ENCODE data around the gene PRKD1.
"Not testable (repeated sequence)": the region's sequence is repeated elsewhere in the genome, so short reads cannot be mapped to it uniquely, and the experiment has no call there.

PRKD1 gene

DNA sequence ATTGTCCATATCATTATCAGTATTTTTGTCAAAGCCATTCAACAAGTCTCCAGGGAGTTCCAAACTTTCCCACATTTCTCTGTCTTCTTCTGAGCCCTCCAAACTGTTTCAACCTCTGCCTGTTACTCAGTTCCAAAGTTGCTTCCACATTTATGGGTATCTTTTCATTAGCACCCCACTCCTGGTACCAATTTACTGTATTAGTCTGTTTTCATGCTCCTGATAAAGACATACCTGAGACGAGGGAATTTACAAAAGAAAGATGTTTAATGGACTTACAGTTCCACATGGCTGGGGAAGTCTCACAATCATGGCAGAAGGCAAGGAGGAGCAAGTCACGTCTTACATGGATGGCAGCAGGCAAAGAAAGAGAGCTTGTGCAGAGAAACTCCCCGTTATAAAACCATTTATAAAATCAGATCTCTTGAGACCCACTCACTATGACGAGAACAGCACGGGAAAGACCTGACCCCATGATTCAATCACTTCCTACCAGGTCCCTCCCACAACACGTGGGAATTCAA lies 87.2 kb downstream of the PRKD1 start:
- not testable (repeated sequence) for H3K9me3 ChIP-seq (ENCODE audit: control insufficient read depth, insufficient read depth, low read length); H3K36me3 ChIP-seq (ENCODE audit: control insufficient read depth, insufficient read depth, low read length); DNase-seq (ENCODE audit: low read depth, low spot score); H3K27ac ChIP-seq (ENCODE audit: low read length); H3K4me1 ChIP-seq (ENCODE audit: control insufficient read depth, insufficient read depth, low read length); H3K27me3 ChIP-seq (ENCODE audit: control insufficient read depth, insufficient read depth, low read length); H3K4me3 ChIP-seq (ENCODE audit: low read length)
- WGBS (ENCODE audit: insufficient coverage, insufficient read length): no CpG with 5 or more reads among the region's 6 CpGs

DNA sequence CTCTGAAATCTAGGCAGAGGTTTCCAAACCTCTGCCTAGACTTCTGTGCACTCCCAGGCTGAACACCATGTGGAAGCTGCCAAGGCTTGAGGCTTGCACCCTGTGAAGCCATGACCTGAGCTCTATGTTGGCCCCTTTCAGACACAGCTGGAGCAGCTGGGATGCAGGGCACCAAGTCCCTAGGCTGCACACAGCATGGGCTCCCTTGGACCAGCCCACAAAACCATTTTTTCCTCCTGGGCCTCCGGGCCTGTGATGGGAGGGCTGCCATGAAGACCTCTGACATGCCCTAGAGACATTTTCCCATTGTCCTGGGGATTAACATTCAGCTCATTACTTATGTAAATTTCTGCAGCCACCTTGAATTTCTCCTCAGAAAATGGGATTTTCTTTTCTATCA lies 88.0 kb downstream of the PRKD1 start:
- DNase-seq (ENCODE audit: low read depth, low spot score); H3K4me3 ChIP-seq (ENCODE audit: low read length); H3K4me1 ChIP-seq (ENCODE audit: control insufficient read depth, insufficient read depth, low read length); H3K36me3 ChIP-seq (ENCODE audit: control insufficient read depth, insufficient read depth, low read length); H3K27me3 ChIP-seq (ENCODE audit: control insufficient read depth, insufficient read depth, low read length); H3K27ac ChIP-seq (ENCODE audit: low read length); H3K9me3 ChIP-seq (ENCODE audit: control insufficient read depth, insufficient read depth, low read length): not testable (repeated sequence)
- WGBS (ENCODE audit: insufficient coverage, insufficient read length): no CpG with 5 or more reads among the region's 1 CpG

DNA sequence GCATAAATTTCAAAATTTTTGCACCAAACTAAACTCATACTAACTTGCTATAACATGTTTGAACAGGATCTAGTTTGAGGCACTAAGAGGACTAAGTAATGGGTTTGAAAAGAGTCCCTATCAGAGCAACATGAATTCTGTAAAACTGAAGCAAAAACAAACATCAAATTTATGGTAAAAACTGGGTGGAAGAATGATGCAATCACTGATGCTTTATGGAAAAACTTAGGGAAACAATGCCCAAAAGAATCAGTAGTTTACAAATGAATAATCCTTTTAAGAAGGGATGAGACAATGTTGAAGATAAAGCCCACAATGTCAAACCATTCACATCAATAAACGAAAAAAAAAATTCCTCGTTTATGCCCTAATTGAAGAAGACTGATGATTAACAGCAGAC lies 88.9 kb downstream of the PRKD1 start:
- no CpG with 5 or more reads among the region's 2 CpGs for WGBS (ENCODE audit: insufficient coverage, insufficient read length)
- no peak overlapping the region for H3K27ac ChIP-seq (ENCODE audit: low read length)
- H3K27me3 ChIP-seq (ENCODE audit: control insufficient read depth, insufficient read depth, low read length): no peaks in the 10 kb centered on the region
- H3K36me3 ChIP-seq (ENCODE audit: control insufficient read depth, insufficient read depth, low read length): no peaks in the 10 kb centered on the region
- no peak for DNase-seq (ENCODE audit: low read depth, low spot score)
- H3K4me3 ChIP-seq (ENCODE audit: low read length): no peak overlapping the region
- no peaks in the 10 kb centered on the region for H3K4me1 ChIP-seq (ENCODE audit: control insufficient read depth, insufficient read depth, low read length)
- H3K9me3 ChIP-seq (ENCODE audit: control insufficient read depth, insufficient read depth, low read length): peaks cover 2% of the 10 kb centered on the region; the same call in 1 of the 2 replicates

- H3K4me3 ChIP-seq (ENCODE audit: low read length): no peak overlapping the region
- no peaks in the 10 kb centered on the region for H3K4me1 ChIP-seq (ENCODE audit: control insufficient read depth, insufficient read depth, low read length)
- peaks cover 2% of the 10 kb centered on the region; the same call in 1 of the 2 replicates for H3K9me3 ChIP-seq (ENCODE audit: control insufficient read depth, insufficient read depth, low read length)
- H3K27me3 ChIP-seq (ENCODE audit: control insufficient read depth, insufficient read depth, low read length): no peaks in the 10 kb centered on the region
- no peaks in the 10 kb centered on the region for H3K36me3 ChIP-seq (ENCODE audit: control insufficient read depth, insufficient read depth, low read length)
- DNase-seq (ENCODE audit: low read depth, low spot score): no peak
- WGBS (ENCODE audit: insufficient coverage, insufficient read length): no CpG with 5 or more reads among the region's 2 CpGs
- no peak overlapping the region for H3K27ac ChIP-seq (ENCODE audit: low read length)
Measured at GRCh38 chr14:29836395-29836794, 91.3 kb downstream of the PRKD1 start.

- Histone ChIP-seq H3K27me3 (ENCODE audit: control insufficient read depth, insufficient read depth, low read length) (no peaks in the 10 kb centered on the region), H3K4me3 (ENCODE audit: low read length) (no peak overlapping the region), H3K4me1 (ENCODE audit: control insufficient read depth, insufficient read depth, low read length) (no peaks in the 10 kb centered on the region), H3K27ac (ENCODE audit: low read length) (no peak overlapping the region), H3K36me3 (ENCODE audit: control insufficient read depth, insufficient read depth, low read length) (no peaks in the 10 kb centered on the region), H3K9me3 (ENCODE audit: control insufficient read depth, insufficient read depth, low read length) (no peaks in the 10 kb centered on the region)
- no peak for DNase-seq (ENCODE audit: low read depth, low spot score)
- WGBS (ENCODE audit: insufficient coverage, insufficient read length): no CpG with 5 or more reads among the region's 3 CpGs
Measured at GRCh38 chr14:29832042-29832441, 95.6 kb downstream of the PRKD1 start.

- H3K27me3 ChIP-seq (ENCODE audit: control insufficient read depth, insufficient read depth, low read length): no peaks in the 10 kb centered on the region
- no CpG with 5 or more reads among the region's 2 CpGs for WGBS (ENCODE audit: insufficient coverage, insufficient read length)
Measured at GRCh38 chr14:29829851-29830250, 97.8 kb downstream of the PRKD1 start.

DNA sequence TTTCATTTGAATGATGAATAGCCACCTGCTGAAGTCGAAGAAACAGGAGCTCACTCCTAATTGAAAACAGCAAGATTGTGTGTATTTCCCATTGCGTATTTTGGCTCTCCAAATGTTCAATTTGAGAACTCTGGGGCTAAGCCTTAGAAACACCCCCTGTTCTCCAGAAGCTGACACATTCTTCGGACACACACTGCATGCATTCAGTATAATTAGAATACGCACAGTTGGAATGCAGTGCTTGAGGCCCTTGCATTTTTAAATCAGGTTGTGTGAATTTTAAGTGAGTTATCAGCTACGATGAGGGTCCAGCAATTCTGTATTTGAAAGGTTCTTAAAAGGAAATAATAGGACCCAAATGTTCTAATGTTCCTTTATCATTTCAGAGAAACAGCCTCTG lies 103.8 kb downstream of the PRKD1 start:
- Histone ChIP-seq H3K36me3 (ENCODE audit: control insufficient read depth, insufficient read depth, low read length) (no peaks in the 10 kb centered on the region), H3K27me3 (ENCODE audit: control insufficient read depth, insufficient read depth, low read length) (no peaks in the 10 kb centered on the region)

More at GRCh38 chr14:29829851-29830250, 97.8 kb downstream of the PRKD1 start:
- DNase-seq (ENCODE audit: low read depth, low spot score): no peak
- Histone ChIP-seq H3K4me3 (ENCODE audit: low read length) (no peak overlapping the region), H3K9me3 (ENCODE audit: control insufficient read depth, insufficient read depth, low read length) (no peaks in the 10 kb centered on the region), H3K4me1 (ENCODE audit: control insufficient read depth, insufficient read depth, low read length) (no peaks in the 10 kb centered on the region), H3K36me3 (ENCODE audit: control insufficient read depth, insufficient read depth, low read length) (no peaks in the 10 kb centered on the region), H3K27ac (ENCODE audit: low read length) (no peak overlapping the region)

GRCh38 chr14:29822430-29822709 lies 105.3 kb downstream of the PRKD1 start:
- H3K4me3 ChIP-seq (ENCODE audit: low read length): no peak overlapping the region
- H3K4me1 ChIP-seq (ENCODE audit: control insufficient read depth, insufficient read depth, low read length): no peaks in the 10 kb centered on the region; the same call in 1 of the 2 replicates
- no peaks in the 10 kb centered on the region for H3K36me3 ChIP-seq (ENCODE audit: control insufficient read depth, insufficient read depth, low read length)
- DNase-seq (ENCODE audit: low read depth, low spot score): no peak
- H3K27me3 ChIP-seq (ENCODE audit: control insufficient read depth, insufficient read depth, low read length): no peaks in the 10 kb centered on the region
- H3K27ac ChIP-seq (ENCODE audit: low read length): no peak overlapping the region
- H3K9me3 ChIP-seq (ENCODE audit: control insufficient read depth, insufficient read depth, low read length): no peaks in the 10 kb centered on the region

More for the DNA sequence above, 103.8 kb downstream of the PRKD1 start:
- H3K27ac ChIP-seq (ENCODE audit: low read length): no peak overlapping the region
- no peak for DNase-seq (ENCODE audit: low read depth, low spot score)
- H3K4me1 ChIP-seq (ENCODE audit: control insufficient read depth, insufficient read depth, low read length): no peaks in the 10 kb centered on the region; the same call in 1 of the 2 replicates
- WGBS (ENCODE audit: insufficient coverage, insufficient read length): no CpG with 5 or more reads among the region's 5 CpGs
- H3K9me3 ChIP-seq (ENCODE audit: control insufficient read depth, insufficient read depth, low read length): no peaks in the 10 kb centered on the region
- no peak overlapping the region for H3K4me3 ChIP-seq (ENCODE audit: low read length)

- DNase-seq (ENCODE audit: low read depth, low spot score): no peak
- Histone ChIP-seq H3K27ac (ENCODE audit: low read length) (no peak overlapping the region), H3K9me3 (ENCODE audit: control insufficient read depth, insufficient read depth, low read length) (no peaks in the 10 kb centered on the region), H3K27me3 (ENCODE audit: control insufficient read depth, insufficient read depth, low read length) (no peaks in the 10 kb centered on the region), H3K4me3 (ENCODE audit: low read length) (no peak overlapping the region), H3K4me1 (ENCODE audit: control insufficient read depth, insufficient read depth, low read length) (no peaks in the 10 kb centered on the region; the same call in 1 of the 2 replicates), H3K36me3 (ENCODE audit: control insufficient read depth, insufficient read depth, low read length) (no peaks in the 10 kb centered on the region)
- no CpG with 5 or more reads among the region's 5 CpGs for WGBS (ENCODE audit: insufficient coverage, insufficient read length)
Measured at GRCh38 chr14:29821661-29822429, 105.8 kb downstream of the PRKD1 start.

GRCh38 chr14:29821242-29821641 lies 106.4 kb downstream of the PRKD1 start:
- Histone ChIP-seq H3K27me3 (ENCODE audit: control insufficient read depth, insufficient read depth, low read length) (no peaks in the 10 kb centered on the region), H3K4me1 (ENCODE audit: control insufficient read depth, insufficient read depth, low read length) (no peaks in the 10 kb centered on the region; the same call in 1 of the 2 replicates), H3K36me3 (ENCODE audit: control insufficient read depth, insufficient read depth, low read length) (no peaks in the 10 kb centered on the region), H3K4me3 (ENCODE audit: low read length) (no peak overlapping the region), H3K27ac (ENCODE audit: low read length) (no peak overlapping the region), H3K9me3 (ENCODE audit: control insufficient read depth, insufficient read depth, low read length) (no peaks in the 10 kb centered on the region)
- DNase-seq (ENCODE audit: low read depth, low spot score): no peak
- WGBS (ENCODE audit: insufficient coverage, insufficient read length): no CpG with 5 or more reads among the region's 2 CpGs

DNA sequence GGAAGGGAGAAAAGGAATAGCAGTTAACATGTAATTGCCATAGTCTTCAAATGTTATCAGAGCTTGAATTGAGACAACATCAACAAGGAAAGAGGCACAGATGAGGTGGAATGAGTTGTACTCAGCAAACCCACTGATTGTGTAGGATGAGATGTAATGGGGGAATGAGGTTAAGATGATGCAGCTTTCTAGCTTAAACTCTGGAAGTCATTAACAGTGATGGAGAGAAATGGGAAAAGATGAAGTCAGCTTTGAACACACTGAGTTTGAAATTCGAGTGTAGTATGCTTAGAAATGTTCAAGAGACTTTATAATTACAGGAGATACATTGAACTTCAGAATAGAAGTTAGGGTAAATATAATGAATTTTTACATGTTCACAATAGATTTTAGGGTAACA lies 106.9 kb downstream of the PRKD1 start:
- Histone ChIP-seq H3K4me3 (ENCODE audit: low read length) (no peak overlapping the region), H3K27ac (ENCODE audit: low read length) (no peak overlapping the region), H3K9me3 (ENCODE audit: control insufficient read depth, insufficient read depth, low read length) (no peaks in the 10 kb centered on the region), H3K27me3 (ENCODE audit: control insufficient read depth, insufficient read depth, low read length) (no peaks in the 10 kb centered on the region), H3K36me3 (ENCODE audit: control insufficient read depth, insufficient read depth, low read length) (no peaks in the 10 kb centered on the region), H3K4me1 (ENCODE audit: control insufficient read depth, insufficient read depth, low read length) (no peaks in the 10 kb centered on the region; the same call in 1 of the 2 replicates)
- WGBS (ENCODE audit: insufficient coverage, insufficient read length): no CpG with 5 or more reads among the region's 1 CpG
- no peak for DNase-seq (ENCODE audit: low read depth, low spot score)
